Epithelial cell of alveolus of lung (primary cell): ENCODE measurements around the gene TPD52L1. TPM values are rescaled to one million over a fixed set of nuclear protein-coding genes. Genes with fewer than 3 reads are reported as not detected.

Source experiments
- total RNA-seq: library from RNA; depleted of rRNA; stranded (reverse); fragments of >200 nt; gene quantifications from 2 replicates; pipeline ENCODE4 v1.2.1, GENCODE V29; 2015

The TPD52L1 gene
- total RNA-seq, result 0.96 and 5.2 TPM in 2 replicates

DNA sequence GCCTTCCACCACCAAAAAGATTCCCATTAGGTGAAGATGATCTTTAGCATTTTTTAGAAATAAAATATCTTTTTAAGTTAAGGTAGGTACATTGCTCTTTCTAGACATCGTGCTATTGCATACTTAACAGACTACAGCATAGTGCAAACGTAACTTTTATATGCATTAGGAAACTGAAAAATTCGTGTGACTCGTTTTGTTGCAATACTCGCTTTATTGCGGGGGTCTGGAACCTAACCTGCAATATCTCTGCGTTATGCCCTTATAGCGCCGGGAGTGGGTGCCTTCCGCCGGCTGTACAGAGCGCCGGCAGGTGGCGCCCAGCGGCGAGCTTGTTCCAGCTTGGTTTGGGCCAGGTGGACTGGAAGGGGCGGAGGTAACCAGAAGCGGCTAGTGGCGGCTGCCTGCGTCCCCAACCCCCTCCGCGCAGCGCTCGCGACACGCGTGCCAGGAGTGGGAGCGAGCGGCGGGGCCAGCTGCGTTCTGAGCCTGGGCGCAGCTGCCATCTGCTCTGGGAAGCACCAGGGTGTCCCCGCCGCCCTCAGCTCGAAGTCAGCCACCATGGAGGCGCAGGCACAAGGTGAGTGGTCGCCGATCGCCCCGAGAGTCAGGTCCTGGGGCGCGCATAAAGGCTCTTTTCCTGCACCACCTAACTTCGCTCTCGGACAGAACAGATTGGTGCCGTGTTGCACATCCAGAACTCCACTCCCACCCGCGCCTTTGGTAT, at the start of gene TPD52L1:
TSS of gene TPD52L1 (plus strand) at position 383 of the 727 bp plus-strand sequence. CDS start at position 562, 179 bp downstream.

DNA sequence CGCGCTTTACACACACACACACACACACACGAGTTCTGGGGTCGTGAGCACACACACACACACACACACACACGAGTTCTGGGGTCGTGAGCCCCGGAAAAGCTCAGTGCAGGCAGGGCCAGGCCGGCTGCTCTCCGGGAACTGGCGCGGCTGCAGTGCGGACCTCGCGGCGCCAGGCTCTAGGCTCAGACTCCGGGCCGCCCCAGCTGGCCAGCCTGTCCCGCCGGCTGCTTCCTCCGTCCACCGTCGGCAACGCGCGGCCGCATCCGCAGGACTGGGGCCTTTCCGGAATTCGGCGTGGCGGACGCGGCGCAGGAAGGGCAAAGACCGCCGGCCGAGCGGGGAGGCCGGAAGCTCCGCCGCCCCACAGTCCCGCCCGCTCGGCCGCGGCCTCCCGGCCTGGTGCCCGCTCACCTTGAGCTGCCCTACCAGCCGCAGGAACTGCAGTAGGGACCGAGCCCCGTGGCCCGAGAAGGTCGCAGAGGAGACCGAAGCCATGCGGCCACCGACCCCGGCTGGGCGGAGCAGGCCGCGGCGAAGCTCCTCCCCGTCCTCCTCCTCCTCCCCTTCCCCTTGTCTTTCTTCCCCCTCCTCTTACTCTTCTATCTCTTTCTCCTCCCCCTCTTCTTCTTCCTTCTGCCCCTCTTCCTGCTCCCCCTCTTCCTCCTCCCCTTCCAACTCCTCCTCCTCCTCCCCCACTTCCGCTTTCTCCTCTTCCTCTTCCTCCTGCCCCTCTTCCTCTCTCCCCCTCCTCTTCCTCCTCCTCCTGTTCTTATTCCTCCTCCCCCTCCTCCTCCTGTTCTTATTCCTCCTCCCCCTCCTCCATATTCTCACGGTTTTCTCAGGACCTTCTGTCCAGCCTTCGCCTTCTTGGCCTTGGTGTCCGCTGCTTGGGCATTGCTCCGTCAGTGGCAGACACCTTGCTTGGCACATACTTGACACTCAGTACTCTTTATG, 148.1 kb downstream of the TPD52L1 start, which contains the start of gene HDDC2:
TSS of gene HDDC2 (minus strand) at position 533 of the 957 bp plus-strand sequence. CDS start at position 498, 35 bp downstream.

Other genes starting within 250 kb of the TPD52L1 start
- gene RNF217, start 191.3 kb upstream of the TPD52L1 start, total RNA-seq, result 11.1 and 17.1 TPM in 2 replicates
- 48.5 and 73.4 TPM in 2 replicates for gene HDDC2, start 148.2 kb downstream of the TPD52L1 start, total RNA-seq